Colonic mucosa (tissue), 4 donors: Measurements from ENCODE around the gene COL24A1. TPM values are rescaled to one million over a fixed set of nuclear protein-coding genes. Genes with fewer than 3 reads are reported as not detected.
A peak's percentile ranks its signal among the peaks of the same experiment; 100 is the strongest.

Experiments
- DNase-seq: peaks from one replicate; pipeline ENCODE4 v3.0.0-alpha.2; 2020
- H3K27ac ChIP-seq: fragments of 200-600 bp; one replicate; pipeline ENCODE4 v1.8.0; 2021
- H3K27me3 ChIP-seq: fragments of 200-600 bp; one replicate; pipeline ENCODE4 v1.8.0; 2021
- H3K36me3 ChIP-seq: fragments of 200-600 bp; one replicate; pipeline ENCODE4 v1.8.0; 2021
- H3K4me1 ChIP-seq: fragments of 200-600 bp; one replicate; pipeline ENCODE4 v1.8.0; 2021; ENCODE audit warnings: mild to moderate bottlenecking
- H3K4me3 ChIP-seq: fragments of 200-600 bp; one replicate; pipeline ENCODE4 v1.8.0; 2021
- H3K9ac ChIP-seq, 2 donors: one replicate each; pipeline ENCODE4 v1.7.0; 2013; ENCODE audit warnings: control low read depth in 2 of 2, low read depth in 2 of 2, low read length in 2 of 2
- H3K9me3 ChIP-seq: fragments of 200-600 bp; one replicate; pipeline ENCODE4 v1.8.0; 2021
- intact Hi-C: fragments of 100-400 bp; cut with DNase I; formaldehyde crosslinking; loops from one replicate; pipeline ENCODE4 v1.14.1; 2022
- total RNA-seq, 2 donors: library from RNA; stranded (reverse); fragmentation: NEBNext Ultra II Directional in 1 of 2; extraction: Animal tissue kit (Norgen Biotek cat#: 25700) in 1 of 2; gene quantifications; one replicate each; pipeline ENCODE4 v1.2.1, GENCODE V29; 2021
- TF ChIP-seq, protein P1 (sequence below): fragments of 200-600 bp; IDR thresholded peaks from one replicate; pipeline ENCODE4 v1.8.0; 2022; ENCODE audit warnings: antibody characterized with exemption, mild to moderate bottlenecking
- donor health status: healthy.
- donor health status: DM: no; HTN: no; CAD: no.
- donor health status: DM: no; HTN: no; CAD: no.

The COL24A1 gene
- total RNA-seq, 2 donors from 2014 or later: 0.02 to 0.40 TPM

DNA sequence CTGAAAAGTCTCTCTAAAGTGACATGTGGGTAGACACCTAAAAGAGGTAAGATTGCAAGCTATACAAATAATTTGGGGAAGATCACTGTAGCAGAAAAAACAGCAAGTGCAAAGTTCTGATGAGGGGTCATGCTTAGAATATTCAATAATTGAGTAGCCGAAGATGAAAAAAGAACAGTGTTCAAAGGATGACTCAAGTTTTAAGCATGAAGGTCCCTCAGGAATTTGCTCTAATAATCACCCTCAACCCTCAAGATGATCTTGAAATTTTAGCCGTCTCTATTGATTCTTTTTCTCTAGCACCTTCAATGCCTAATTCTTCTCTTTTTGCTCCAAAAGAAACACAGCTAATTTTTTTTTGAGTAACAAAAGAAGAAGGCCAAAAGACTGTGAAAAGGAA lies 257.7 kb downstream of the COL24A1 start:
- no peaks in the 10 kb centered on the region for H3K9me3 ChIP-seq
- H3K9ac ChIP-seq: no peak overlapping the region
- intact Hi-C loops: no loop called here
- H3K27ac ChIP-seq: no peak overlapping the region
- H3K4me3 ChIP-seq: no peak overlapping the region
- no peak for DNase-seq
- H3K27me3 ChIP-seq: no peaks in the 10 kb centered on the region
- no peaks in the 10 kb centered on the region for H3K36me3 ChIP-seq
- TF ChIP-seq, protein P1, sequence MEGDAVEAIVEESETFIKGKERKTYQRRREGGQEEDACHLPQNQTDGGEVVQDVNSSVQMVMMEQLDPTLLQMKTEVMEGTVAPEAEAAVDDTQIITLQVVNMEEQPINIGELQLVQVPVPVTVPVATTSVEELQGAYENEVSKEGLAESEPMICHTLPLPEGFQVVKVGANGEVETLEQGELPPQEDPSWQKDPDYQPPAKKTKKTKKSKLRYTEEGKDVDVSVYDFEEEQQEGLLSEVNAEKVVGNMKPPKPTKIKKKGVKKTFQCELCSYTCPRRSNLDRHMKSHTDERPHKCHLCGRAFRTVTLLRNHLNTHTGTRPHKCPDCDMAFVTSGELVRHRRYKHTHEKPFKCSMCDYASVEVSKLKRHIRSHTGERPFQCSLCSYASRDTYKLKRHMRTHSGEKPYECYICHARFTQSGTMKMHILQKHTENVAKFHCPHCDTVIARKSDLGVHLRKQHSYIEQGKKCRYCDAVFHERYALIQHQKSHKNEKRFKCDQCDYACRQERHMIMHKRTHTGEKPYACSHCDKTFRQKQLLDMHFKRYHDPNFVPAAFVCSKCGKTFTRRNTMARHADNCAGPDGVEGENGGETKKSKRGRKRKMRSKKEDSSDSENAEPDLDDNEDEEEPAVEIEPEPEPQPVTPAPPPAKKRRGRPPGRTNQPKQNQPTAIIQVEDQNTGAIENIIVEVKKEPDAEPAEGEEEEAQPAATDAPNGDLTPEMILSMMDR: no peak
- H3K4me1 ChIP-seq: no peaks in the 10 kb centered on the region

DNA sequence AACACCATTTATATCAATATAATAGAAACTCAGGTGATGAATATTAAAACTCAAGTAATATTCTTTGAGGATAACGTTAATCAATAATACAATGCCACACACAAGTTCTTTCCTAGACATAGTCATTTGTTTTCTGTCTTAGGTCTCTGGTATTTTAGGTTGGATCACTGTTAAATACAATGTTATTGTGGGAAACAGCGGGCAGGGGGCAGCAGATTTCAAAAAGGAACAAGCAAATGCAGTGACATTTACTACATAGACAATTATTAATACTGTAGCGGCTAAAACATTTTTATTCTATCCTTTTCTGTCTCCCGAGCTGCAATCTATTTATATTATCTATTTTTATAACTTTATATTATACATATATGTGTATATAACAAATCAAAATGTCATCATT lies 261.9 kb downstream of the COL24A1 start:
- intact Hi-C loops: no loop called here
- H3K4me3 ChIP-seq: no peak overlapping the region
- DNase-seq: no peak

DNA sequence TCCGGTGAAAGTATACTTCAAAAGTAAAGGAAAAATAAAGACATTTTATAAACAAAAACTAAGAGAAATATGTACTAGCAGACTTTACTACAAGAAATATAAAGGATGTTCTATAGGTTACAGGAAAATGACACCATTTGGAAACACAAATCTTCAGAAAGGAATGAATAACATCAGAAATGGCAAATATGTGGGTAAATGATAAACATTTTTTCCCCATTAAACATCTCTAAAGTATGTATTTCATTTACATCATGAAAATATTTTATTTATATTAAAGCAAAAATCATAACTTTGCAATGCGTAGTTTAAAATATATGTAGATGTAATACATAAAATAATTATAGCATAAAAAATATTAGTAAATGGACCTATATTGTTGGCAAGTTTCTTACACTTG lies 264.2 kb downstream of the COL24A1 start:
- Histone ChIP-seq H3K27ac (no peak overlapping the region), H3K4me3 (no peak overlapping the region), H3K27me3 (no peaks in the 10 kb centered on the region), H3K9ac (no peak overlapping the region), H3K4me1 (no peaks in the 10 kb centered on the region), H3K9me3 (no peaks in the 10 kb centered on the region), H3K36me3 (no peaks in the 10 kb centered on the region)
- intact Hi-C loops: no loop called here
- DNase-seq: no peak
- TF ChIP-seq, protein P1: no peak

More for the DNA sequence above, 261.9 kb downstream of the COL24A1 start:
- H3K27ac ChIP-seq: no peak overlapping the region
- no peaks in the 10 kb centered on the region for H3K27me3 ChIP-seq
- no peaks in the 10 kb centered on the region for H3K4me1 ChIP-seq
- no peaks in the 10 kb centered on the region for H3K9me3 ChIP-seq
- no peak overlapping the region for H3K9ac ChIP-seq
- TF ChIP-seq, protein P1: peak; percentile 22
- no peaks in the 10 kb centered on the region for H3K36me3 ChIP-seq

DNA sequence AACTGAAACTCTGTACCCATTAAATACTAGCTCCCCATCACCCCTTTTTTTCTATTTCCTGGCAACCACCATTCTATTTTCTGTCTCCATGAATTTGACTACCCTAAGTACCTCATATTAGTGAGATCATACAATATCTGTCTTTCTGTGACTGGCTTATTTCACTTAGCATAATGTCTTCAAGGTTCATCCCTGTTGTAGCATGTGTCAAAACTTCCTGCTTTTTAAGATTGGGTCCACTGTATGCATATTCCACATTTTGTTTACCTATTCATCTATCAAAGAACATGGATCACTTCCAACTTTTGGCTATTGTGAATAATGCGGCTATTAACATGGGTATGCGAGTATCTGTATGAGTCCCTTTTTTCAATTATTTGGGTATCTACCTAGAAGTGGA lies 266.7 kb downstream of the COL24A1 start:
- Histone ChIP-seq H3K4me1 (no peaks in the 10 kb centered on the region), H3K27me3 (no peaks in the 10 kb centered on the region), H3K9me3 (no peaks in the 10 kb centered on the region), H3K27ac (no peak overlapping the region), H3K9ac (no peak overlapping the region), H3K4me3 (no peak overlapping the region), H3K36me3 (no peaks in the 10 kb centered on the region)
- no peak for DNase-seq
- intact Hi-C loops: no loop called here
- TF ChIP-seq, protein P1: no peak

DNA sequence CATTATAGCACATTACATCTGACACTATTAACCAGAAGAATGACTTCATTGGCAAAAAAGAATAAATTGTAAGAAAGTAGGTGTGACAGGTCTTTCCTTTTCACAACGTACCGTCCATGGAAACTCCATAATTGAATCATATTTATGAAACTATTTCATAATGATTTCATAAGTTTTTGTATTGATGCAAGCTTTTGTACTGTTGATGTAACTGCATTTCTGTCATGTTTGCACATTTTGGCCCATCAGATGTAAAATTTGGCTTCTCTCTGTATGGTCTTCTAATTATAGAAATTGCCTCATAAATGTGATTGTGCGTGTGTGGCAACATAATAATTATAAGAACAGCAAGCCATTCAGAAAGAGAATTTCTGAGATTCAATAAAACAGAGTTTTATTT lies 267.7 kb downstream of the COL24A1 start:
- Histone ChIP-seq H3K9me3 (no peaks in the 10 kb centered on the region), H3K4me1 (no peaks in the 10 kb centered on the region), H3K36me3 (no peaks in the 10 kb centered on the region), H3K4me3 (no peak overlapping the region), H3K27me3 (no peaks in the 10 kb centered on the region), H3K27ac (no peak overlapping the region), H3K9ac (no peak overlapping the region)
- intact Hi-C loops: no loop called here
- DNase-seq: no peak
- TF ChIP-seq, protein P1: no peak
